CD4-positive, alpha-beta T cell (primary cell): ENCODE results near the gene SYNRG. TPM values are rescaled to one million over a fixed set of nuclear protein-coding genes. Genes with fewer than 3 reads are reported as not detected.

Experiments used
- ATAC-seq: fragments of 200-7000 bp; cut with Tn5 transposase; one replicate; pipeline ENCODE4 v1.10.0; 2022; ENCODE audit warnings: mild to moderate bottlenecking; ENCODE audit not compliant: poor library complexity
- CTCF ChIA-PET: fragments of 350-600 bp; sonication (Branson Sonifier 250); formaldehyde crosslinking; loops from one replicate; lab custom pipeline; 2021; ENCODE audit warnings: antibody characterized with exemption, inconsistent platforms; lab: Charles Lee
- POLR2A ChIA-PET: fragments of 350-600 bp; sonication (Branson Sonifier 250); formaldehyde crosslinking; loops from one replicate; lab custom pipeline; 2021; ENCODE audit warnings: antibody characterized with exemption, inconsistent platforms; lab: Charles Lee
- DNase-seq, 14 experiments: peaks; one replicate each; pipeline ENCODE4 v3.0.0-alpha.2; 2013 to 2020; ENCODE audit warnings: mixed read lengths in 2 of 14
- H3K27ac ChIP-seq, 2 donors: one replicate each; pipeline versions ENCODE4 v1.5.1 to v1.7.0; 2013; ENCODE audit warnings: low read length in 2 of 2, low read depth in 1 of 2, mild to moderate bottlenecking in 1 of 2
- H3K27me3 ChIP-seq, 2 experiments: 1 replicate in 1 of 2; 2 replicates in 1 of 2; pipeline versions ENCODE4 v1.6.1 to v1.7.0; 2013; ENCODE audit warnings: low read length in 2 of 2, control low read depth in 1 of 2, mild to moderate bottlenecking in 1 of 2, moderate library complexity in 1 of 2; ENCODE audit not compliant: insufficient read depth in 2 of 2, control insufficient read depth in 1 of 2
- H3K36me3 ChIP-seq: one replicate; pipeline ENCODE4 v1.6.1; 2013; ENCODE audit warnings: low read length, control low read depth; ENCODE audit not compliant: insufficient read depth
- H3K4me1 ChIP-seq: one replicate; pipeline ENCODE4 v1.6.1; 2013; ENCODE audit warnings: low read length, control low read depth; ENCODE audit not compliant: insufficient read depth
- H3K4me3 ChIP-seq: one replicate; pipeline ENCODE4 v1.5.1; 2013; ENCODE audit warnings: mild to moderate bottlenecking, low read length, moderate library complexity
- H3K9me3 ChIP-seq, 2 experiments: 1 replicate in 1 of 2; 2 replicates in 1 of 2; pipeline versions ENCODE4 v1.6.1 to v1.7.0; 2013; ENCODE audit warnings: low read length in 2 of 2, mild to moderate bottlenecking in 2 of 2, control low read depth in 1 of 2, moderate library complexity in 1 of 2; ENCODE audit not compliant: control insufficient read depth in 1 of 2, insufficient read depth in 1 of 2
- H3K27ac Mint-ChIP-seq: one replicate; pipeline ENCODE4 v1.8.0; 2020; ENCODE audit warnings: mixed read lengths
- H3K27me3 Mint-ChIP-seq: one replicate; pipeline ENCODE4 v1.8.0; 2021; ENCODE audit warnings: mixed read lengths
- H3K36me3 Mint-ChIP-seq: one replicate; pipeline ENCODE4 v1.8.0; 2021; ENCODE audit warnings: low read depth, mixed read lengths
- H3K4me1 Mint-ChIP-seq: one replicate; pipeline ENCODE4 v1.8.0; 2021; ENCODE audit warnings: low read depth, mixed read lengths
- H3K4me3 Mint-ChIP-seq: one replicate; pipeline ENCODE4 v1.8.0; 2020; ENCODE audit warnings: mild to moderate bottlenecking, mixed read lengths
- H3K9me3 Mint-ChIP-seq: one replicate; pipeline ENCODE4 v1.8.0; 2020; ENCODE audit warnings: mixed read lengths
- CTCF ChIP-seq: fragments of 200-600 bp; IDR thresholded peaks from one replicate; pipeline ENCODE4 v1.8.0; 2022; ENCODE audit warnings: antibody characterized with exemption, mild to moderate bottlenecking
- intact Hi-C, 2 experiments: fragments of 100-400 bp; cut with DNase I in 1 of 2; cut with micrococcal nuclease in 1 of 2; formaldehyde crosslinking; loops; one replicate each; pipeline versions ENCODE4 v1.15.1 to v1.9.0; 2023 to 2025; cut with DNase I, micrococcal nuclease
- total RNA-seq, 174 experiments: library from RNA in 2 of 174; stranded (reverse) in 2 of 174; gene quantifications; one replicate each; pipeline ENCODE4 v1.2.3 and lab custom pipeline; 2021 to 2026

The SYNRG gene
- total RNA-seq, 2 experiments from 2014 or later = 40.0 to 45.8 TPM

GRCh38 chr17:37523715-37524219 is 85.5 kb downstream of the SYNRG start:
- Histone ChIP-seq H3K27me3 (no peaks in the 10 kb centered on the region), H3K27ac (no peak overlapping the region), H3K4me1 (peaks cover 6% of the 10 kb centered on the region), H3K9me3 (no peaks in the 10 kb centered on the region), H3K4me3 (no peak overlapping the region), H3K36me3 (peaks cover 76% of the 10 kb centered on the region)
- ChIA-PET CTCF (no interaction called here), POLR2A (no interaction called here)
- intact Hi-C loops = loop anchor here in 1 of 2 experiments (10.0 kb wide), 1 partner anchor 321 kb away; no protein-coding TSS in a partner anchor
- ATAC-seq (no peak), DNase-seq (no peak)
- TF ChIP-seq CTCF = no peak
- Mint-ChIP-seq H3K9me3 (no peaks in the 10 kb centered on the region), H3K27ac (peak overlapping the region; percentile 63), H3K27me3 (no peaks in the 10 kb centered on the region), H3K4me3 (no peak overlapping the region), H3K4me1 (peaks cover 17% of the 10 kb centered on the region), H3K36me3 (peaks cover 80% of the 10 kb centered on the region)

- Mint-ChIP-seq H3K4me1 (peaks cover 11% of the 10 kb centered on the region), H3K36me3 (peaks cover 82% of the 10 kb centered on the region), H3K27me3 (no peaks in the 10 kb centered on the region), H3K4me3 (no peak overlapping the region), H3K27ac (peak overlapping the region; percentile 7), H3K9me3 (no peaks in the 10 kb centered on the region)
- intact Hi-C loops = loop anchor here in 1 of 2 experiments (10.0 kb wide), 1 partner anchor 323 kb away; no protein-coding TSS in a partner anchor
- ATAC-seq = no peak
- H3K27ac ChIP-seq = no peak overlapping the region
- H3K9me3 ChIP-seq = no peaks in the 10 kb centered on the region
- no peak for DNase-seq
- ChIA-PET CTCF (no interaction called here), POLR2A (interaction anchor here (0.8 to 0.9 kb wide), 2 partner anchors 83 to 332 kb away, joined by 3 read pairs; no protein-coding TSS in a partner anchor)
- no peak for TF ChIP-seq CTCF
- peaks cover 6% of the 10 kb centered on the region for H3K4me1 ChIP-seq
- no peaks in the 10 kb centered on the region for H3K27me3 ChIP-seq
- H3K4me3 ChIP-seq = no peak overlapping the region
- peaks cover 80% of the 10 kb centered on the region for H3K36me3 ChIP-seq
Measured at GRCh38 chr17:37521821-37522220, 87.4 kb downstream of the SYNRG start.

- Histone ChIP-seq H3K36me3 (peaks cover 83% of the 10 kb centered on the region), H3K27me3 (no peaks in the 10 kb centered on the region), H3K9me3 (no peaks in the 10 kb centered on the region), H3K4me3 (no peak overlapping the region), H3K27ac (no peak overlapping the region), H3K4me1 (peaks cover 6% of the 10 kb centered on the region)
- Mint-ChIP-seq H3K27ac (peak overlapping the region; percentile 17), H3K4me1 (peaks cover 11% of the 10 kb centered on the region), H3K9me3 (no peaks in the 10 kb centered on the region), H3K36me3 (peaks cover 83% of the 10 kb centered on the region), H3K4me3 (no peak overlapping the region), H3K27me3 (no peaks in the 10 kb centered on the region)
- intact Hi-C loops = loop anchor here in 1 of 2 experiments (10.0 kb wide), 1 partner anchor 325 kb away; no protein-coding TSS in a partner anchor
- DNase-seq (no peak), ATAC-seq (no peak)
- POLR2A ChIA-PET = interaction anchor here (0.6 kb wide), 1 partner anchor 268 kb away, joined by 3 read pairs; no protein-coding TSS in a partner anchor
- CTCF ChIA-PET = no interaction called here
- no peak for TF ChIP-seq CTCF
Measured at GRCh38 chr17:37520174-37520573, 89.0 kb downstream of the SYNRG start.
